ENCODE results near the gene WNT2B.

WNT2B gene

DNA sequence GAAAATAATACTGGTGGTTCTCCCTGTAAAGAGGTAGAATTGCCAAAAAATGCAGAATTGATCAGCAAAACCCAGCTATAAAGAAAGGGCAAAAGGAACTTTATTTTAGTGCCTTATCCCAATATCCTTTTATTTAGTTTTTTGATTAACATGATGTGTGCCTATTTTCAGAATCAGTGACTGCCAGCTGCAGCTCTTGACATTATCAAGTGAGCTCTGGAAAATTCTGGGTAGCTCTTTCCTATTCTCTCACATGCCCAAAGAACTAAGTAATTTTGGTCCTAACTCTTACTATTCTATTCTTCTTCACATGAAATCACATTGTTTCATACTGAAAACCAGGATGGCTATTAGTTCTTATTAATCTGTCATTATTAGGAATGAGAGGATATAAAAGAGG lies 22.1 kb downstream of the WNT2B start:
- TF ChIP-seq GATA2 (IDR thresholded peaks at IDR 0.05; ENCODE audit: low read depth, low read length) (no peak), GATA3 (IDR thresholded peaks at IDR 0.05; ENCODE audit: low read depth, low read length) (no peak)

DNA sequence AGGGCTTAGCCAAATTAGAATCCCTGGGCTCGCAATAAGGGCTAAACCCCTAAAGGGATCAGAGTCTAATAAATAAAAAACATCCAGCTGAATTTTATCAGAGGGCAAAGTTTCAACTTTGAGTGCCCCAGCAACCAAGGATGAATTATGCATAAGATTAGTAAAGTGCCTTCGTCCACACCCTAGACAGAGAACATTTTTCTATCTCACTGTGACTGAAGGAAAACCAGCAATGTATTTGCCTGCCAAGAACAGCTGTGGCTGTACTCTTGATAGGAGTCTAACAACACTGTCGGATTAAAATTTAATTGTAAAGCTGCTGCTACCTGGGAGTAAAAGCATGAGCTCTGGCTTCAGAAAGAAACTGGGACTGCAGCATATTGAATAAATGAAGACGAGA lies 23.3 kb downstream of the WNT2B start:
- no peak for TF ChIP-seq GATA2 (IDR thresholded peaks at IDR 0.05; ENCODE audit: low read depth, low read length)
- TF ChIP-seq GATA3 (IDR thresholded peaks at IDR 0.05; ENCODE audit: low read depth, low read length), result no peak

DNA sequence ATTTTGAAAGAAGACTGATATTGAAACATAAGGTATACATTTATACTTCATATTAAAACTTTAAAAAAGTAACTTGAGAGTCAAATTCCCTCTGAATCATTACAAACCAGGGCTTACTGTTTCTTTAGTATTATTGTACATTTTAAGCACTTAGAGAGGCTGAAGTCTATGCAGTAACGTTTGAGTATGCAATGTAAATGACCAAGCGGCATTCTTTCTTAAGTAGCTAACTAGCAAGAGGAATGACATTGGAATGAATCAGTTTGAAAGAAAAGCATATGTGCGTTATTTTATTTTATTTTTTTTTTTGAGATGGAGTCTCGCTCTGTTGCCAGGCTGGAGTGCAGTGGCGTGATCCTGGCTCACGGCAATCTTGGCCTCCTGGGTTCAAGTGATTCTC lies 24.3 kb downstream of the WNT2B start:
- TF ChIP-seq GATA3 (IDR thresholded peaks at IDR 0.05; ENCODE audit: low read depth, low read length) (no peak), GATA2 (IDR thresholded peaks at IDR 0.05; ENCODE audit: low read depth, low read length) (no peak)

DNA sequence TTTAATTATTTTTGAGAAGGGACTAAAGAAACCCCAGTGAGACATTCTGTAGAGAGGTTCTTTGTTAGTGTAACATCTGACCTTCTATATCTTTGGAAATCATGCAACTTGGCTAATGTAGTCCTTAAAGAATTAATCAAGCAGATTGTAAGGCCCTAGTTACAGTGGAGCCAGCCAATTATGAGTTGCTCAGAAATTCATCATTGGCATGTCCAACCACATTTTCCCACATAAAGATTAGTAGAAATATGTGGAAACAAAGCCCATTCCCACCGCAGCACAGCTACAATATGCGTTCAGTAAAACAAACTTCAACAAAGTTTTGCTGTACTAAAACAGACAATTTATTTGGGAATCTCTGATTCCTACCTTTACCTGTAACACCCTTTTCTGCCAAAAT lies 27.8 kb downstream of the WNT2B start:
- TF ChIP-seq GATA2 (IDR thresholded peaks at IDR 0.05; ENCODE audit: low read depth, low read length), result no peak
- no peak for TF ChIP-seq GATA3 (IDR thresholded peaks at IDR 0.05; ENCODE audit: low read depth, low read length)

DNA sequence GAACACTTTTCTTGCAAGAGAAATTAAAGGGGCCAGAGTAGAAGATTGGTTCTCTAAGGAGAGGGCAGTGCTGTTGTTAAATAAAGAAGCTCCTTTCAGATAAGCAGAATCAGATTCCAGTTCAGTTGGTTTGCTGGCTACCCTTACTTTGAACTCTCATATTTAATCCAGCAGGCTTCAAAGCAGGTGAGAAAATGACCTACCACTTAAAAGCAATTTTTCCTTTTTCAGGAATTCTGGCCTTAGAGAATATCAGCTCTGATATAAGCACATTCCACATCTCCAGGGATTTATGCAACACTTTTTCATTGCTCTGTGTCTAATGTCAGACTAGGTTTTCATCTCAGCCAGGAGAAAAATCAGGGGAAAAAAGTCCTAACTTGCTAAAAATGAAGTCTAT lies 28.7 kb downstream of the WNT2B start:
- TF ChIP-seq GATA3 (IDR thresholded peaks at IDR 0.05; ENCODE audit: low read depth, low read length) (no peak), GATA2 (IDR thresholded peaks at IDR 0.05; ENCODE audit: low read depth, low read length) (no peak)

DNA sequence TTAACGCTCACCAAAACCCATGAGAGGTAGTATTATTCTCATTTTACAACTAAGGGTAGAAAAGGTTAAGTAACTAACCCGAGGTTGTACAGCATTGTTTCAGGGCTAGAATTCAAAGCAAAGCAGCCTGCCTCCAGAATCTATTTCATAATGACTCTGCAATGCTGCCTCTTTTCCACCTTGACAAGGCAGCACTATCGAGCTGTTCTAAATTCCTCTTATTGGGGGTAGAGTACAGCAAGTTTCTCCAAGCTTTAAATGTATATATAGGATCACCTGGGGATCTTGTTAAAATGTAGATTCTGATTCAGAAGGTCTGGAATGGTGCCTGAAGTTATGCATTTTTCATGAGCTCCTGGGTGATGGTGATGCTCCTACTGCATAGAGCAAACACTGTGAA lies 30.1 kb downstream of the WNT2B start:
- TF ChIP-seq GATA3 (IDR thresholded peaks at IDR 0.05; ENCODE audit: low read depth, low read length) (no peak), GATA2 (IDR thresholded peaks at IDR 0.05; ENCODE audit: low read depth, low read length) (no peak)

DNA sequence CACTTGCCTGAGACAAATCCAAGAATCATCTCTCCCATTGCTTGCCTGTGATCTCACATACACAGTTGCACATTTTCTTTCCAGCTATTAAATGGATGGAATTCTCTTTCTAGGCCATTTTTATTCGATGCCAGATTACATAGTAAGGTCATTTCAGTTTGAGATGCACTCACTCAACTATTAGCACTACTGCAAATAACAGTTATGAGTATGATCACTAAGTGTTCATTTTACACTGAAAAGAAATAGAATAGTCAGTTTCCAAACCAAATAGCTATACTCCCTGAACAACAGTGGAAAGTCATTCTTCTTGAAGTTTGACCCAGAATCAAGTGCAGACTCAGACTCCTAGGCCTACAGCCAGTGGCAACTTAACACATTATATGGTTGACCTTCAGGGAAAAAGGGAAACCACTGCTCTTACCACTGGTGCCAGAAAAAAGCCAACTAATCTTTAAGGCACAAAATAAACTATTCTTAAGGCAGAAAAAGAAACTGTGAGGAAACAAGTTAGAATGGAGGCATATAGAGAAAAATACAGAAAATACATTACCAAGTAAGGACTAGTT lies 31.5 kb downstream of the WNT2B start:
- TF ChIP-seq GATA3 (IDR thresholded peaks at IDR 0.05; ENCODE audit: low read depth, low read length), result no peak
- TF ChIP-seq GATA2 (IDR thresholded peaks at IDR 0.05; ENCODE audit: low read depth, low read length), result no peak

DNA sequence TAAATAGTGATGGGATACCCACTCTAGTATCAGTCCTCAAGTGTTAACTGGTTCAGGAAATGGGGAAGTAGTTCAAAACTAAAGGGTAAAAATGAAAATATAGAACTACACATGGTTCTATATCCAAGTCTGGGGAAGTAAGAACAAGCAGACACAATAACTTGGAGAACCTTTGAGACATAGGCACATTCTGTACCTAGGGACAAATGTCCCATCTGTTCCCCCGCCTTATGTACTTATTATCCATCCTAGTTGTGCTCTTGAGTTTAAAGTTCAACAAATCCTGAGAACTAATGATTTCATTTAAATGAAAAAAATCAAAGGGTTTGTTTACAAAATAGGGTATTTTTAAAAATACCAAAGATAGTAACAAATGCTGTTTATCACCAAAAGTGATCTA lies 32.5 kb downstream of the WNT2B start:
- TF ChIP-seq GATA2 (IDR thresholded peaks at IDR 0.05; ENCODE audit: low read depth, low read length), result no peak
- TF ChIP-seq GATA3 (IDR thresholded peaks at IDR 0.05; ENCODE audit: low read depth, low read length), result no peak

DNA sequence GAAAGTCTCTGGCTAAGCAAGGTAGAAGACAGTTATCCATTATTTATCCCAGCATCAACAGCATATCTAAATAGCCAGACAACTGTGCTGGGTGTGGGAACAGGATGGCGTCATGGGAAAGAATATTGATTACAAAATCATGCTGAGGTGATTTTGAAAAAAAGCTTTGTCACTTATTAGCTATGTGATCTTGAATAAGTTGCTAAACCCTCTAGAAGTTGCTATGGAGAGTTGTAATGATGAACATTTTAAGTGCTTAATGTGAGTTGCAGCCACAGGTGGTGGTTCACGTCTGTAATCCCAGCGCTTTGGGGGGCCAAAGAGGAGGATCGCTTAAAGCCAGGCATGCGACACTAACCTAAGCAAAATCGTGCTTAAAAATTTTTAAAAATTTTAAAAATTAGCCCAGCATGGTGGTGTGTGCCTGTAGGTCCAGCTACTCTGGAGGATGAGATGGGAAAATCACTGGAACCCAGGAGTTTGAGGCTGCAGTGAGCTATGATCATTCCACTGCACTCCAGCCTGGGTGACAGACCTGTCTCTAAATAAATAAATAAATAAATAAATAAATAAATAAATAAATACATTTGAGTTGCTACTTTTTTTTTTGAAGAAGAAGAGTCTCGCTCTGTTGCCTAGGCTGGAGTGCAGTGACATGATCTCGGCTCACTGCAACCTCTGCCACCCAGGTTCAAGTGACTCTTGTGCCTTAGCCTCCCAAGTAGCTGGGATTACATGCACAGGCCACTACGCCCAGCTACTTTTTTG lies 33.6 kb downstream of the WNT2B start:
- TF ChIP-seq GATA2 (IDR thresholded peaks at IDR 0.05; ENCODE audit: low read depth, low read length) (no peak), GATA3 (IDR thresholded peaks at IDR 0.05; ENCODE audit: low read depth, low read length) (no peak)

DNA sequence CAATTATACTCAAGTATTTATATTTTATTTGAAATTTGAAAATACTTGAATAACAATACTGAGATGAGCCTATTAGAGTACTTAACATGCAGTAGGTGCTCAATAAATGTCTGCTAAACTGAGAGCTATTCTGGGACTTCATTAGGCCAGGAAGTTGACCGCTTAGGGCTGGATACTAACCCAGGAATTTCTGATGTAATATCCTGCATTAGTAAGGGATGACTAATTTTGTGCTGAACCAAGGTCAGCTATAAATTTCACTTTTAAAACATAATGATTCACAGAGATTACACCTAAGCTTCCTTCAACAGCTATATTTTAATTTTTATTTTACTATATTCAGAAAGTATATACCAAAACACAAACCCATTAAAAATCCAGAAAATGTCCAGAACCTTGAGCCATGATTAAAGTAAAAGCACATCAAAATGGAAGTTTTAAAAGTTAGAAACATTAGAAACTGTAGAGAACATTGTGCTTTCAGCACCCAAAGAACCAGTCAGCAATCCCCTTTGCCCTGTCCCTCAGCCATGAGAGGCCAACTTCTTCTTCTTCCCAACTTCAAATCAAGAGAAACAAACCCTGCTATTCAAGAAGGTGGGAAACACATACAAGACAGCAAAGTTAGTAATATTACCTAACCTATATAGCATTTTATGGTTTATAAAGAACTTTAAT lies 35.4 kb downstream of the WNT2B start:
- TF ChIP-seq GATA3 (IDR thresholded peaks at IDR 0.05; ENCODE audit: low read depth, low read length), result no peak
- no peak for TF ChIP-seq GATA2 (IDR thresholded peaks at IDR 0.05; ENCODE audit: low read depth, low read length)

DNA sequence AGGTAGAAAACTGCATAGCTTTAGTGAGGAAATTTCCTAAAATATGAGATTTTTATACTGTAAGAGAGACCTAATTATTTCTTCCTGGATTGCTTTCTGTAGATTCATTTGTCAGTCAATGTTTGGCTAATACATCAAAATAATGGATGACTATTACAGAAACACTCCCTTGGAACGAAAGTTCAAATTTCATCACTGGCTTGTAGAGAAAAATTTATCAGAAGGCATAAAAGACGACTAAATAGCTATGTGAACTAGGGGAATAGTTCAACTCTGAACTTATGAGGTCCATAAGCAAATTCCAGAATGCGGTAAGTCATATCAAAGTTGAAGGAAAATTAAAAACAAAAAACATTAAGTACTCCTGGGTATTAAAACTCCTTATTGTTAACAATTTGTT lies 36.0 kb downstream of the WNT2B start:
- TF ChIP-seq GATA2 (IDR thresholded peaks at IDR 0.05; ENCODE audit: low read depth, low read length), result no peak
- no peak for TF ChIP-seq GATA3 (IDR thresholded peaks at IDR 0.05; ENCODE audit: low read depth, low read length)

DNA sequence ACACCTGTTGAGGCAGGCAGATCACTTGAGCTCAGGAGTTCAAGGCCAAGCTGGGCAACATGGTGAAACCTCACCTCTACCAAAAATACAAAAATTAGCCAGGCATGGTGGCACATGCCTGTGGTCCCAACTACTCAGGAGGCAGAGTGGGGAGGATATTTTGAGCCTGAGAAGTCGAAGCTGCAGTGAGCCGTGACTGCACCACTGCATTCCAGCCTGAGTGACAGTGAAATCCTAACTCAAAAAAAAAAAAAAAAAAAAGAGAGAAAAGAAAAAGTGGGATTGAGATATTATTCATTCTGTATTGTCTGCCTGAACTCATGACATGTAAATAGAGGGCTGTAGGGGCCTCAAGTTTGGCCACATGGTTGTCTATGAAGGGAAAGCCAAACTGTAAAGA lies 37.3 kb downstream of the WNT2B start:
- TF ChIP-seq GATA2 (IDR thresholded peaks at IDR 0.05; ENCODE audit: low read depth, low read length) (no peak), GATA3 (IDR thresholded peaks at IDR 0.05; ENCODE audit: low read depth, low read length) (no peak)

DNA sequence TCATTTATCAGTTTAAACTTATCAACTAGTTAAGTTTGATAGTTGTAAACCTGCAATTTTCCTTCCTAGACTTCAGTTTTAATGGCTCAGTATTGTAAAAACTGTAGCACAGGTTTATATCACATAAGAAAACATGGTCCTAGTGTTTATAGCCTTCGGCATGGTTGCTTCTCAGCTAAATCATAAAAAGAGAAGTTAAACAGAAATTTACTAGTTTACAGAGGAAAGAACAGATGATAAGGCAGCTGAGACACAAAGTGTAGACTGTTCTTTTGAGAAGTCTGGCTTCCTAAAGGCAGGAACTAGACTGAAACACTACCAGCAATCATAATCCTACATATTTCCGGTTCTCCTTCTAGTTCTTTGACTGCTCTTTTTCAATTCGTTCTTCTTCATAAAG lies 39.8 kb downstream of the WNT2B start:
- TF ChIP-seq GATA2 (IDR thresholded peaks at IDR 0.05; ENCODE audit: low read depth, low read length) (no peak), GATA3 (IDR thresholded peaks at IDR 0.05; ENCODE audit: low read depth, low read length) (no peak)

DNA sequence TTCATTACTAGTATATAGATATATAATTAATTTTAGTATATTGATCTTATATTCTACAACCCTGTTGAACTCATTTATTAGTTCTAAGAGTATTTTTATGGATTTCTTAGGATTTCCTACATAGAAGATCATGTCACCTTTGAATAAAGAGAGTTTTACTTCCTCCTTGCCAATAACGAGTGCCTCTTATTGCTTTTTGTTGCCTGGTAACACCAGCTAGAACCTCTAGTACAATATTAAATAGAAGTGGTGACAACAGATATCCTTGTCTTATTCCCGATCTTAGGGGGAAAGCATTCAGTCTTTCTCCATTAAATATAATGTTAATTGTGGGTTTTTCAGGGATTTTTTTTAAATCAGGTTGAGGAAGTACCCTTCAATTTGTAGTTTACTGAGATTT lies 40.8 kb downstream of the WNT2B start:
- no peak for TF ChIP-seq GATA2 (IDR thresholded peaks at IDR 0.05; ENCODE audit: low read depth, low read length)
- TF ChIP-seq GATA3 (IDR thresholded peaks at IDR 0.05; ENCODE audit: low read depth, low read length), result no peak

DNA sequence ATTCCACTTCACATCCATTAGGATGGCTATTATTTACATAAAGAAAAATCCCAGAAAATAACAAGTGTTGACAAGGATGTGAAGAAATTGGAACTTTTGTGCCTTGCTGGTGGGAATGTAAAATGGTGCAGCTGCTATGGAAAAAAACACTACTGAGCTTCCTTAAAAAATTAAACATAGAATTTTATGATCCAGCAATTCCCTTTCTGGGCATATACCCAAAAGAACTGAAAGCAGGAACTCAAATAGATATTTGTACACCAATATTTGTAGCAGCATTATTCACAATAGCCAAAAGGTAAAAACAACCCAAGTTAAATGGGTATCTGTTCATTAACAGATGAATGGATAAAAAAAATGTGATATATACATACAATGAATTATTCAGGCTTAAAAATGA lies 45.6 kb downstream of the WNT2B start:
- TF ChIP-seq GATA3 (IDR thresholded peaks at IDR 0.05; ENCODE audit: low read depth, low read length) (no peak), GATA2 (IDR thresholded peaks at IDR 0.05; ENCODE audit: low read depth, low read length) (no peak)

Measured in SH-SY5Y (cell line).